Left ventricle myocardium inferior (tissue), 1 donor: Measurements from ENCODE around the gene PRDM16. TPM values are rescaled to one million over a fixed set of nuclear protein-coding genes. Genes with fewer than 3 reads are reported as not detected.

Experiments
- DNase-seq: peaks from one replicate; pipeline ENCODE4 v3.0.0-alpha.2; 2020
- H3K27ac ChIP-seq: fragments of 200-600 bp; replicated peaks from 2 replicates; pipeline ENCODE4 v1.8.0; 2021
- H3K27me3 ChIP-seq: fragments of 200-600 bp; 2 replicates; pipeline ENCODE4 v1.8.0; 2021; ENCODE audit warnings: low read depth
- H3K36me3 ChIP-seq: fragments of 200-600 bp; 2 replicates; pipeline ENCODE4 v1.8.0; 2021
- H3K4me1 ChIP-seq: fragments of 200-600 bp; 2 replicates; pipeline ENCODE4 v1.8.0; 2021
- H3K4me3 ChIP-seq: fragments of 200-600 bp; 2 replicates; pipeline ENCODE4 v1.8.0; 2021; ENCODE audit warnings: mild to moderate bottlenecking, moderate library complexity
- H3K9me3 ChIP-seq: fragments of 200-600 bp; replicated peaks from 2 replicates; pipeline ENCODE4 v1.8.0; 2021
- intact Hi-C: fragments of 100-400 bp; cut with micrococcal nuclease; formaldehyde crosslinking; loops from one replicate; pipeline ENCODE4 v1.11.0; 2022
- total RNA-seq: library from RNA; stranded (reverse); fragmentation: NEBNext Ultra II Directional; extraction: Animal tissue kit (Norgen Biotek cat#: 25700); gene quantifications from one replicate; pipeline ENCODE4 v1.2.1, GENCODE V29; 2021
- TF ChIP-seq, protein P1 (sequence below): fragments of 200-600 bp; IDR thresholded peaks from 2 replicates; pipeline ENCODE4 v1.8.0; 2021; ENCODE audit warnings: antibody characterized with exemption, mild to moderate bottlenecking, borderline replicate concordance
- donor health status: DM: no; HTN: yes; CAD: no; lungs with severe emphysema.

Gene PRDM16
- total RNA-seq, 1 donor from 2014 or later: 16.6 TPM

- Histone ChIP-seq H3K27me3 (peaks cover 40% of the 10 kb centered on the region), H3K4me3 (no peak overlapping the region), H3K9me3 (no peaks in the 10 kb centered on the region), H3K4me1 (peaks cover 35% of the 10 kb centered on the region), H3K27ac (no peak overlapping the region), H3K36me3 (no peaks in the 10 kb centered on the region)
- TF ChIP-seq, protein P1, sequence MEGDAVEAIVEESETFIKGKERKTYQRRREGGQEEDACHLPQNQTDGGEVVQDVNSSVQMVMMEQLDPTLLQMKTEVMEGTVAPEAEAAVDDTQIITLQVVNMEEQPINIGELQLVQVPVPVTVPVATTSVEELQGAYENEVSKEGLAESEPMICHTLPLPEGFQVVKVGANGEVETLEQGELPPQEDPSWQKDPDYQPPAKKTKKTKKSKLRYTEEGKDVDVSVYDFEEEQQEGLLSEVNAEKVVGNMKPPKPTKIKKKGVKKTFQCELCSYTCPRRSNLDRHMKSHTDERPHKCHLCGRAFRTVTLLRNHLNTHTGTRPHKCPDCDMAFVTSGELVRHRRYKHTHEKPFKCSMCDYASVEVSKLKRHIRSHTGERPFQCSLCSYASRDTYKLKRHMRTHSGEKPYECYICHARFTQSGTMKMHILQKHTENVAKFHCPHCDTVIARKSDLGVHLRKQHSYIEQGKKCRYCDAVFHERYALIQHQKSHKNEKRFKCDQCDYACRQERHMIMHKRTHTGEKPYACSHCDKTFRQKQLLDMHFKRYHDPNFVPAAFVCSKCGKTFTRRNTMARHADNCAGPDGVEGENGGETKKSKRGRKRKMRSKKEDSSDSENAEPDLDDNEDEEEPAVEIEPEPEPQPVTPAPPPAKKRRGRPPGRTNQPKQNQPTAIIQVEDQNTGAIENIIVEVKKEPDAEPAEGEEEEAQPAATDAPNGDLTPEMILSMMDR: no peak
- intact Hi-C loops: no loop called here
- DNase-seq: no peak
These were observed 76.7 kb downstream of the PRDM16 start for GRCh38 chr1:3145532-3146325.

- peaks cover 33% of the 10 kb centered on the region for H3K27me3 ChIP-seq
- TF ChIP-seq, protein P1: no peak
- DNase-seq: no peak
These were observed 77.5 kb downstream of the PRDM16 start for GRCh38 chr1:3146458-3146857.

GRCh38 chr1:3146907-3147306, 77.9 kb downstream of the PRDM16 start:
- Histone ChIP-seq H3K36me3 (no peaks in the 10 kb centered on the region), H3K27ac (no peak overlapping the region), H3K9me3 (no peaks in the 10 kb centered on the region), H3K4me3 (no peak overlapping the region), H3K27me3 (peaks cover 28% of the 10 kb centered on the region), H3K4me1 (peaks cover 35% of the 10 kb centered on the region)
- TF ChIP-seq, protein P1: no peak
- intact Hi-C loops: no loop called here
- DNase-seq: no peak

More at GRCh38 chr1:3146458-3146857, 77.5 kb downstream of the PRDM16 start:
- H3K9me3 ChIP-seq: no peaks in the 10 kb centered on the region
- peaks cover 35% of the 10 kb centered on the region for H3K4me1 ChIP-seq
- intact Hi-C loops: no loop called here
- no peak overlapping the region for H3K4me3 ChIP-seq
- no peaks in the 10 kb centered on the region for H3K36me3 ChIP-seq
- H3K27ac ChIP-seq: no peak overlapping the region

- Histone ChIP-seq H3K36me3 (no peaks in the 10 kb centered on the region), H3K27ac (no peak overlapping the region), H3K4me3 (no peak overlapping the region), H3K9me3 (no peaks in the 10 kb centered on the region), H3K27me3 (peaks cover 31% of the 10 kb centered on the region), H3K4me1 (peaks cover 31% of the 10 kb centered on the region)
- intact Hi-C loops: no loop called here
- DNase-seq: no peak
- TF ChIP-seq, protein P1: no peak
These were observed 79.2 kb downstream of the PRDM16 start for GRCh38 chr1:3148171-3148570.

- Histone ChIP-seq H3K9me3 (no peaks in the 10 kb centered on the region), H3K36me3 (no peaks in the 10 kb centered on the region), H3K27ac (no peak overlapping the region), H3K27me3 (peaks cover 30% of the 10 kb centered on the region), H3K4me1 (peaks cover 25% of the 10 kb centered on the region), H3K4me3 (no peak overlapping the region)
- DNase-seq: no peak
- intact Hi-C loops: no loop called here
- TF ChIP-seq, protein P1: no peak
These were observed 80.3 kb downstream of the PRDM16 start for GRCh38 chr1:3149277-3149676.
